ENCODE results near the gene MLIP. TPM values are rescaled to one million over a fixed set of nuclear protein-coding genes. Genes with fewer than 3 reads are reported as not detected.

MLIP gene
- total and polyA plus RNA-seq, 9 donors: 0.05 to 1.2 (median 0.40) TPM; not detected in 4

GRCh38 chr6:54291738-54292137 lies 180.5 kb downstream of the MLIP start:
- no peaks in the 10 kb centered on the region for H3K4me1 ChIP-seq (ENCODE audit: insufficient read depth)
- H3K36me3 ChIP-seq: no peaks in the 10 kb centered on the region
- TF ChIP-seq EP300 (IDR thresholded peaks at IDR 0.05): no peak
- TF ChIP-seq POLR2A (IDR thresholded peaks at IDR 0.05): no peak
- no peak for TF ChIP-seq CTCF (IDR thresholded peaks at IDR 0.05)
- no peak overlapping the region for H3K27ac ChIP-seq
- no peak overlapping the region for H3K4me3 ChIP-seq
- H3K9me3 ChIP-seq: peaks cover 0 to 3% of the 10 kb centered on the region in 2 donors
- WGBS, 3 donors: 12 to 30% (median 15%) methylated on average over 2 of the region's 2 CpGs
- intact Hi-C loops (cut with DNase I): no loop called here
- no peak for DNase-seq
- H3K27me3 ChIP-seq: no peaks in the 10 kb centered on the region

- no peaks in the 10 kb centered on the region for H3K27me3 ChIP-seq
- peaks cover 0 to 3% of the 10 kb centered on the region in 2 donors for H3K9me3 ChIP-seq
- 93 to 95% (median 93%) methylated on average over 7 to 8 of the region's 8 CpGs for WGBS, 3 donors
- no peak overlapping the region for H3K27ac ChIP-seq
- TF ChIP-seq POLR2A (IDR thresholded peaks at IDR 0.05) (no peak), CTCF (IDR thresholded peaks at IDR 0.05) (no peak), EP300 (IDR thresholded peaks at IDR 0.05) (no peak)
- DNase-seq: no peak
- H3K4me3 ChIP-seq: no peak overlapping the region
- intact Hi-C loops (cut with DNase I): no loop called here
- H3K36me3 ChIP-seq: no peaks in the 10 kb centered on the region
- H3K4me1 ChIP-seq (ENCODE audit: insufficient read depth): no peaks in the 10 kb centered on the region
Measured at GRCh38 chr6:54294965-54295532, 183.8 kb downstream of the MLIP start.

GRCh38 chr6:54299542-54300269 lies 188.5 kb downstream of the MLIP start:
- H3K36me3 ChIP-seq: no peaks in the 10 kb centered on the region
- no peaks in the 10 kb centered on the region for H3K27me3 ChIP-seq
- no peak overlapping the region for H3K27ac ChIP-seq
- intact Hi-C loops (cut with DNase I): no loop called here
- WGBS, 3 donors: 4 to 18% (median 9%) methylated on average over 2 of the region's 2 CpGs
- TF ChIP-seq POLR2A (IDR thresholded peaks at IDR 0.05): no peak
- peaks cover 0 to 3% of the 10 kb centered on the region in 2 donors for H3K9me3 ChIP-seq
- no peaks in the 10 kb centered on the region for H3K4me1 ChIP-seq (ENCODE audit: insufficient read depth)
- DNase-seq: no peak
- H3K4me3 ChIP-seq: no peak overlapping the region

GRCh38 chr6:54301770-54302169 lies 190.5 kb downstream of the MLIP start:
- intact Hi-C loops (cut with DNase I): no loop called here
- Histone ChIP-seq H3K27ac (no peak overlapping the region), H3K9me3 (no peaks in the 10 kb centered on the region), H3K4me1 (ENCODE audit: insufficient read depth) (no peaks in the 10 kb centered on the region), H3K36me3 (no peaks in the 10 kb centered on the region), H3K27me3 (no peaks in the 10 kb centered on the region), H3K4me3 (no peak overlapping the region)
- TF ChIP-seq CTCF (IDR thresholded peaks at IDR 0.05): no peak
- no peak for TF ChIP-seq POLR2A (IDR thresholded peaks at IDR 0.05)
- TF ChIP-seq EP300 (IDR thresholded peaks at IDR 0.05): no peak
- no peak for DNase-seq

- H3K27ac ChIP-seq: no peak overlapping the region
- no peaks in the 10 kb centered on the region for H3K36me3 ChIP-seq
- H3K27me3 ChIP-seq: no peaks in the 10 kb centered on the region
- no peak overlapping the region for H3K4me3 ChIP-seq
- intact Hi-C loops (cut with DNase I): no loop called here
- 65 to 86% (median 65%) methylated on average over 2 of the region's 2 CpGs for WGBS, 3 donors
- TF ChIP-seq EP300 (IDR thresholded peaks at IDR 0.05): no peak
- TF ChIP-seq POLR2A (IDR thresholded peaks at IDR 0.05): no peak
- no peak for TF ChIP-seq CTCF (IDR thresholded peaks at IDR 0.05)
- H3K4me1 ChIP-seq (ENCODE audit: insufficient read depth): no peaks in the 10 kb centered on the region
- DNase-seq: no peak
- H3K9me3 ChIP-seq: no peaks in the 10 kb centered on the region
Measured at GRCh38 chr6:54307439-54307910, 196.2 kb downstream of the MLIP start.
